Activated CD8-positive, alpha-beta memory T cell treated with anti-CD3 and anti-CD28 coated beads for 36 hours (primary cell): Measurements from ENCODE around the gene MYO1C. TPM values are rescaled to one million over a fixed set of nuclear protein-coding genes. Genes with fewer than 3 reads are reported as not detected.
"Not testable (repeated sequence)": the region's sequence is repeated elsewhere in the genome, so short reads cannot be mapped to it uniquely, and the experiment has no call there.

Experiments used
- CTCF ChIA-PET: fragments of 350-600 bp; sonication (Branson Sonifier 250); formaldehyde crosslinking; loops from one replicate; lab custom pipeline; 2021; ENCODE audit warnings: antibody characterized with exemption; lab: Charles Lee
- POLR2A ChIA-PET: fragments of 350-600 bp; sonication (Branson Sonifier 250); formaldehyde crosslinking; loops from one replicate; lab custom pipeline; 2021; ENCODE audit warnings: antibody characterized with exemption; lab: Charles Lee
- total RNA-seq, 2 experiments: library from RNA; stranded (reverse); gene quantifications; one replicate each; pipeline ENCODE4 v1.2.3, GENCODE V29; 2021

The MYO1C gene
- total RNA-seq, 2 experiments from 2014 or later = 30.4 to 31.4 TPM

DNA sequence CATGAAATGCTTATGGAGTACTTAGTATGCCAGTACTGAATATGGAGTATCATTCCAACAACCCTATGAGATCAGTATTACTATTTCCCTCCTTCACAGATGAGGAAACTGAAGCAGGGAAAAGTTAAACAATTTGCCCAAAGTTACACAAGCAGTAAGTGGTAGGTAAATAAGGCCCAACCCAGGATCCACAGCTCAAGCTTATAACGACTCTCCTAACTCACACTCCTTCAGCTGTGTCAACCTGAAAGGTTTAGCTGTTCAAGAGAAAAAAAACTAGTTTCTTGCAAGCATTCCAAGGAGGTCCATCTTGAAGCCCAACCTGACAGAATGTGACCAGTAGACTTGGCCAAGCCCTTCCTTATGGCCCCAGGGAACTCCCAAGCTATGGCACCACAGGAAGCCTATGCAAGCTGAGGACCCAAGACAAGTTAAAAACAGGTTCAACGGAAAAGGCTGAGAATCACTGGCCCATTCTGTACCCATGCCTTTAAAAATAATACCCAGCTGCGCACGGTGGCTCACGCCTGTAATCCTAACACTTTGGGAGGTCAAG, 43.0 kb downstream of the MYO1C start:
- POLR2A ChIA-PET = no interaction called here

DNA sequence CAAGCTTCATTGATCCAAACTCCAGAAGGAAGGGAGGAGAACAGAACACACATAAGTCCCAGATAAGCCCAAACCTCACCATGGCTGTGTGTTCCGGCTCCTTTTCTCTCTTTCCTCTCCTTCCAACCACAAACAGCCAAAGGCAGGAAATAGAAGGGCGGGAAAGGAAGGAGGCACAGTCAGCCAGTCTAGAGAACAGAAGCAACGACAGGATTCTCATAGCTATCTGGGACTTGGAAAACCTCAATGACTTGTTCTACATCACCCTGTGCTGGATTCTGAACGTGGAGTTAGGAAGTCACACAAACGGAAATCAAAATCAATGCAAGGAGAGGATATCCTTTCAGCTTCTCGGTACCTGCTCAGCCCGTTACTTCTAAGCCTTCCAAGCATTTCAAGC, 45.4 kb downstream of the MYO1C start:
- CTCF ChIA-PET = no interaction called here
- POLR2A ChIA-PET = interaction anchor here (0.6 kb wide), 1 partner anchor 192 kb away, joined by 3 read pairs; no protein-coding TSS in a partner anchor

More for the DNA sequence above, 43.0 kb downstream of the MYO1C start:
- CTCF ChIA-PET = interaction anchor here (0.5 to 1.0 kb wide), 3 partner anchors 12 to 261 kb away, joined by 3 to 4 read pairs (median 3); no protein-coding TSS in a partner anchor

DNA sequence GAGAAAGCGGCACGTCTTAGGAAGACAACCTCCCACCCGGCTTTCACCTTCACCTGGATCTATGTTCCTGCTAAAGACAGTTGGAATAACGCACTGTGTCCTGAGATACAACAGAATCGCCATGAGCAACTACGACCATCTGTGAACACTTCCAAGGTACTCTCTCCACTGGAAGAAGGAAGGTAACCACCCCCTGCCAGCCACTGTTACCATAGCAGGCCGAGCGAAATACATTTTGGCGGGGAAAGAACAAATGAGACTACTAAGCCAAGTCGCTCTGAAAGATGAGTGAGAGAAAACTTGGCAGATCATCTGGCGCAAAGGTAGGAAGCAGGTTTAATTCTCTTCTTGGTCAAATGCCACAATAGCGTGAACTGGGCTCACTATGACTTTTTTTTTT, 46.3 kb downstream of the MYO1C start:
- ChIA-PET CTCF (interaction anchor here (0.6 to 1.2 kb wide), 2 partner anchors 12 to 260 kb away, joined by 3 read pairs; no protein-coding TSS in a partner anchor), POLR2A (interaction anchor here (0.6 kb wide), 1 partner anchor 193 kb away, joined by 3 read pairs; no protein-coding TSS in a partner anchor)

DNA sequence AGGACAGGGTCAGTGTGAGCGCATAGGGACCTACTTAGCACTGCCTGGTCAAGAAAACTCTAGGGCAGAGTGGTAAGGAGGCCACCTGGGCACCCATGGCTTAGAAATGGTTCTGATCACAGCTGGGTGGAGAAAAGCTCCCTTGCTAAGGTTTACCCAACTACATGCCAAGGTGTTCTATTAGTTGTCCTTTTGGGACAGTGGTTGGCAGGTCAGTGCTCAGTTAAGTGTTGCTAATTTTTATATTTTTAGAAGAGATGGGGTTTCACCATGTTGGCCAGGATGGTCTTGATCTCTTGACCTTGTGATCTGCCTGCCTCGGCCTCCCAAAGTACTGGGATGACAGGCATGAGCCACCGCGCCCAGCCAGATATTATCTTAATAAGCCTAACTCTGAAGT, 46.8 kb downstream of the MYO1C start:
- POLR2A ChIA-PET = not testable (repeated sequence)
- CTCF ChIA-PET = interaction anchor here (0.8 to 1.2 kb wide), 2 partner anchors 12 to 176 kb away, joined by 3 read pairs; no protein-coding TSS in a partner anchor

DNA sequence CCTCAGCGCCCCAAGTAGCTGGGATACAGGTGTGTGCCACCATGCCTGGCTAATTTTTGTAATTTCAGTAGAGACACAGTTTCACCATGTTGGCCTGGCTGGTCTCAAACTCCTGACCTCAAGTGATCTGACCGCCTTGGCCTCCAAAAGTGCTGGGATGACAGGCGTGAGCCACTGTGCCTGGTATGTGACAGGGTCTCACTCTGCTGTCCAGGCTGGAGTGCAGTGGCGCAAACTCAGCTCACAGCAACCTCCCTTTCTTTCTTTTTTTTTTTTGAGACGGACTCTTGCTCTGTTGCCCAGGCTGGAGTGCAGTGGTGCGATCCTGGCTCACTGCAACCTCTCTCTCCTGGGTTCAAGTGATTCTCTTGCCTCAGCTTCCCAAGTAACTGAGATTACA, 49.8 kb downstream of the MYO1C start:
- POLR2A ChIA-PET = interaction anchor here (0.6 kb wide), 1 partner anchor 188 kb away, joined by 8 read pairs; no protein-coding TSS in a partner anchor
- CTCF ChIA-PET = not testable (repeated sequence)

DNA sequence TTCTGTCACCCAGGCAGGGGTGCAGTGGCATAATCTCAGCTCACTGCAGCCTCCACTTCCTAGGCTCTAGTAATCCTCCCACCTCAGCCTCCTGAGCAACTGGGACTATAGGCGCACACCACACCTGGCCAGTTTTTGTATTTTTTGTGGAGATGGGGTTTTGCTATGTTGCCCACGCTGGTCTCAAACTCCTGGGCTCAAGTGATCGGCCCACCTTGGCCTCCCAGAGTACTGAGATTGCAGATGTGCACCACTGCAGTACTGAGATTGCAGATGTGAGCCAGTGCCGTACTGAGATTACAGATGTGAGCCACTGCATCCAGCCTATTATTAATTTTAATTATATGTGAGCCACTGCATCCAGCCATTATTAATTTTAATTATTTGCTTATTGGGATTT, 50.3 kb downstream of the MYO1C start:
- ChIA-PET POLR2A (interaction anchor here (0.6 kb wide), 1 partner anchor 24 kb away, joined by 6 read pairs; no protein-coding TSS in a partner anchor), CTCF (no interaction called here)

DNA sequence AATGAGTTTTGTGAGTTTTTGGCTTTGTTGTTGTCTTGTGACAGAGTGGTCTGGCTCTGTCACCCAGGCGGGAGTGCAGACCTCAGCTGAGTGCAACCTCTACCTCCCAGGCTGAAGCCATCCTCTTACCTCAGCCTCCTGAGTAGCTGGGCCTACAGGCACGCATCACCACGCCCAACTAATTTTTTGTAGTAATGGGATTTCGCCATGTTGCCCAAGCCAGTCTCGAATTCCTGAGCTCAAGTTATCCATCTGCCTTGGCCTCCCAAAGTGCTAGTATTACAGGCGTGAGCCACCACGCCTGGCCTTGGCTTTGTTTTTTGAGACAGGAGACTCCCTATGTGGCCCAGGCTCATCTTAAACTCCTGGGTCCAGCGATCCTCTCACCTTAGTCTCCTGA, 51.6 kb downstream of the MYO1C start:
- POLR2A ChIA-PET = no interaction called here
- CTCF ChIA-PET = no interaction called here

DNA sequence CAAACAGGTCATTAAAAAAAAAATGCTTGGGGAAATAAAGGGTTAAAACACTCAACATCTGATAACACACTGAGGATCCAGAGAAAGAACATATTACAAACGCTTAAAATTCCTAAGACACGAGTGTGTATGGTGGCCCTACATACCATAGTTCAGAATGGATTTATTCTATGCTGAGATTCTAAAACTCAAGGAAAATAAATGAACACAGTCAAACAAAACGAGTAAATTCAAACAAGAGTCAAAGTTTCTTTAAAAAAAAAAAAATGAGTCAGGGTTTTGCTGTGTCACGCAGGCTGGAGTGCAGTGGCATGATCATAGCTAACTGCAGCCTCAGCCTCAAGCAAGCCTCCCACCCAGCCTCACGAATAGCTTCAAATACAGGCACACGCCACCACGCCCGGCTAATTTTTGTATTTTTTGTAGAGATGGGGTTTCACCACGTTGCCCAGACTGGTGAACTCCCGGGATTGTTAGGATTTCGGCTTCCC, 53.8 kb downstream of the MYO1C start:
- POLR2A ChIA-PET = interaction anchor here (0.5 kb wide), 1 partner anchor 87 kb away, joined by 4 read pairs; no protein-coding TSS in a partner anchor

DNA sequence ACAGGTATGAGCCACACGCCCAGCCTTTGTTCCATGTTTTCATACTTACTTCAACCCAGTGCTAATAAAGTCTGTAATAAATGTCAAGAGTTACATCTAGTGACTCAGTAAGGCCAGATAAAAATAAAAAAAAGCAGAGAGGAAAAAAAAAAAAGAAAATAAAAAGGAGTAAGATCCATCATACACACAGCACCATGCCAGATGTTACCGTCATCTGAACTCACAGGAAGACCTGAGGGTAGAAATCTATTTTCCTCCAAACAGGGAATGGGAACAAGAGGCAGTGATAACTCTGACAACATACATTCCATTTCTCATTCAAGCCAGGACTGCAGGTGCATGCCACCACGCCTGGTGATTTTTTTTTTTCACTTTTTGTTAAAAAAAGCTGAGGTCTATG, 57.2 kb downstream of the MYO1C start:
- ChIA-PET CTCF (interaction anchor here (0.7 kb wide), 1 partner anchor 167 kb away, joined by 5 read pairs; no protein-coding TSS in a partner anchor), POLR2A (no interaction called here)

More for the DNA sequence above, 53.8 kb downstream of the MYO1C start:
- CTCF ChIA-PET = no interaction called here

DNA sequence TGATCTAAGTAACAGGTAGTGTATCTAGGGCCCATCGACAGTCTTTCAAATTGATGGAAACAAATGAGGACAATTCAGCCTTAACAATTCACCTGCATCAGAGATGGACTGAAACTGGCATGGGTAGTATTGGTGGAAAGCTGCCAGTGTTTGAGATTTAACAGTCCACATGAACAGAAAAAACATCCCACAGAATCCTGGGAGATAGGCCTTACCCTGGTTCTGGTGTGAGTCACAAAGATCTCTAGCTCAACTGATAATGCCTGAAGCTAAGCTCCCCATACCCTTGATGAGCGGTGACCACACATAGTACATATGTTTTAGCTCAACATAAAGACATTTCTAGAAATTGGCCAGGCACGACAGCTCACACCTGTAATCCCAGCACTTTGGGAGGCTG, 58.3 kb downstream of the MYO1C start:
- POLR2A ChIA-PET = interaction anchor here (0.6 to 0.7 kb wide), 2 partner anchors 48 to 486 kb away, joined by 7 to 9 read pairs; no protein-coding TSS in a partner anchor

DNA sequence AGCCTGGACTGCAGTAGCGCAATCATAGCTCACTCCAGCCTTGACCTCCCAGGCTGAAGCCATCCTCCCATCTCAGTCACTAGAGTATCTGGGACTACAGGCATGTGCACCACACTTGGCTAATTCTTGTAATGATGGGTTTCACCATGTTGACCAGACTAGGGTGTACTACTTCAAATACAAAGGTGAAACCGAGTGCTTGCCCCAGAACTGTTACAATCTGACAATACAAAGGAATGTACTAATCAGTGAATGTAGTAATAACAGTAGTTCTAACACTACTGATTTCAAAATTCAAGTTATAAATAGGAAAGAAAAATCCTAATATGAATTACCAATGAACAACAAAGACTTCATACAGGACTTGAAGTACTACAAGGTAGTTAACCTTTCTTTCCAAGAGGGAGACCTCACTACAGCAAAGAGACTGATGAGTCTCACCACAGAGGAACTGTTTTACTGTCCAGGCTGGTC, 60.8 kb downstream of the MYO1C start:
- POLR2A ChIA-PET = no interaction called here
- CTCF ChIA-PET = interaction anchor here (0.9 kb wide), 1 partner anchor 70 kb away, joined by 4 read pairs; no protein-coding TSS in a partner anchor

More for the DNA sequence above, 58.3 kb downstream of the MYO1C start:
- CTCF ChIA-PET = interaction anchor here (0.7 kb wide), 1 partner anchor 86 kb away, joined by 3 read pairs; no protein-coding TSS in a partner anchor

DNA sequence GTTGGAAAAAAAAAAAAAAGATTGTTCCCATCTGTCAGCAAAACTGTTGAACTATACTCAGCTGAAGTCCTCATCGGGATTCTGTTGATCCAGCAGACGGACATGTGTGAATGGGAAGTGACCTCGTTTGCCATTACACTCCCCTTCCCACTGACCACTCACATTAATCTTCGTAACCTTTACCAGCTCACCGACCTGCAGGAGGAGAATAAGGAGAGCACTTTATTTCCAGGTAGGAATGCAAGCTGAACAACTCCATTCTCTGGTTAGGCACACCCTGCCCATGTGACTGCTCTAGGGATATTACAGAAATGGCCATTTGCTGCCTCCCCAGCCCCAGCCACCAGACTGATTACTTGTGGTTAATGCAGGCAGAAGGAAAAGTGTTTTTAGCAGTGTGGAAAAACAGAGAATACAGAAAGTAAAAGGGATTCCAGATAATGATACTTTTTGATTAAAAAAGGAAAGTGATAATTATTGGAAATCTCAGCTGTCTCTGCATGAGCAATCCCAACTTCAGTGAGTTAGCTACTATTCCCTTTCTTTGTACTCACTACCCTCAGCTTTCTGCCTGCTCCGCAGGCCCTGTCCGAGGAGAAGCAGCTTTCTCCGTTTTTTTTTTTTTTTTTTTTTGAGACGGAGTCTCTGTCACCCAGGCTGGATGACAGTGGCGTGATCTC, 68.9 kb downstream of the MYO1C start:
- ChIA-PET POLR2A (no interaction called here), CTCF (no interaction called here)

DNA sequence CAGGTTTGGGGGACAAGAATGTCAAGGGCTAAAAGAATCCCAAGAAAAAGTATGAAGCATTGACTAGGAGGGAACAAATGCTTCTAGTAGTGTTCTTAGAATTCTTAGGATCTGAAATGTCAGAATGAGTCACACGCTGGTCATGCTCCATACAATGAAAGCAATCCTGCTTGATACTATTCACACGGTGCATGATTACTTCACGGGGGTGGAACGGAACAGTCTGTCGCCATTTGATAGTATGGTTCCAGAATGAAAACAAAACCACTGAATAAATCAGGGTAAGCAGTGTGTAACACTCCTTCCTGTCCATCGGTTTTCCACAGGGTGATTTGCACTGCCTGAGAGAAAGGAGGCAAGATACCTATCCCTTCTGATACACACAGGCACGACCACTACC, 69.6 kb downstream of the MYO1C start:
- ChIA-PET POLR2A (no interaction called here), CTCF (no interaction called here)

DNA sequence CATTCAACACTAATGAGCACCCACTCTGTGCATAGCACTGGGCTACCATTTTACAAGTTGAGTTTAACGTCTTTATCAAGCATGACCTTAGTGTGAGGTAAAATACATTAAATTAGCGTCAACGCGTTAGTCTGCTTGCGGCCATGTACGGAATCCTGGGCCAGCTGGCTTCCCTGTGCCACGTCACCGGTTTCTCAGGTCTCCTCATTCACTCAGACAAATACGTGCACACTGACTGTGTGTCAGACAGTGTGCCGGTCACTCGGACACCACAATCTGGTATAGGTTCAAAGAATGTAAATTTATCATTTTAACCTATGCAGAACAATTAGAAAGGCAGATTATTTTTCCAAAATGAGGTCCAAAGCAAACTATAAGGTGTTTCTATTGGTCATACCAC, 71.0 kb downstream of the MYO1C start:
- CTCF ChIA-PET = no interaction called here

DNA sequence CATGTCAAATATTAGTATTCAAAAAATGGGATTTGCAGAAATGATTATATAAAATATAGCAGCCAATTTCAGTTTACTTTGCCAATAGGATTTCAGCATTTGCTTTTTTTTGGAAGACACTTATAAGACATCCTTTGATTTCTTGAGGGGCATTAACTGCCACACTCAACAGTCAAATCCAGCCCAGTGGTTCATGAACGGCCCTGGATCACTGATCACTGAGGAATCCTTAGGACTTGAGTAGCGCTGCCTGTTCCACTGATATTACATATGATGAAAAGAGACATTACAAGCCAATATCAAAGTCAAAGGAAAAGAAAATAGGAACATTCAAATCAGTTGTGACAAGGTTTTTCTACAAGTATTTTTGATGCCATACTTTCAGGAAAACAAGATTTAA, 71.5 kb downstream of the MYO1C start:
- CTCF ChIA-PET = no interaction called here
- POLR2A ChIA-PET = no interaction called here

More for the DNA sequence above, 71.0 kb downstream of the MYO1C start:
- POLR2A ChIA-PET = no interaction called here

DNA sequence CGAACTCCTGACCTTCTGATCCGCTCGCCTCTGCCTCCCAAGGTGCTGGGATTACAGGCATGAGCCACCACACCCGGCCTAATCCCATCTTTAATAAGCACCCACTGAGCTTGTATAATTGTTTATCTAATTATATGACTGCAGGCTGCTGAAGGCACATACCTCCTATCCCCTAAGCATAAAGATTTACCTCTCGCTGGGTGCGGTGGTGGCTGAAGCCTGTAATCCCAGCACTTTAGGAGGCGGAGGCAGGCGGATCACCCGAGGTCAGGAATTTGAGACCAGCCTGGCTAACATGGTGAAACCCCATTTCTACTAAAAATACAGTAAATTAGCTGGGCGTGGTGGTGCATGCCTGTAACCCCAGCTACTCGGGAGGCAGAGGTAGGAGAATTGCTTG, 72.3 kb downstream of the MYO1C start:
- POLR2A ChIA-PET = no interaction called here
- CTCF ChIA-PET = no interaction called here

DNA sequence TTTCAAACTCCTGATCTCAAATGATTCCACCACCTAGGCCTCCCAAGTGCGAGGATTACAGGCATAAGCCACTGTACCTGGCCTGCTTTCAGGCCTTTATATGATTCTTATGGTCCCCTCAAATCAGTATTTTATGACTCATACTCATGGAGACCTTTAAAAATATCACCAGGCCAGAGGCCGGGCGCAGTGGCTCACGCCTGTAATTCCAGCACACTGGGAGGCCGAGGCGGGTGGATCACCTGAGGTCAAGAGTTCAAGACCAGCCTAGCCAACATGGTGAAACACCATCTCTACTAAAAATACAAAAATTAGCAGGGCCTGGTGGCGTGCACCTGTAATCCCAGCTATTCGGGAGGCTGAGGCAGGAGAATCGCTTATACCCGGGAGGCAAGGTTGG, 74.0 kb downstream of the MYO1C start:
- CTCF ChIA-PET = interaction anchor here (0.6 to 1.4 kb wide), 2 partner anchors 12 to 53 kb away, joined by 3 read pairs; no protein-coding TSS in a partner anchor
- POLR2A ChIA-PET = not testable (repeated sequence)

DNA sequence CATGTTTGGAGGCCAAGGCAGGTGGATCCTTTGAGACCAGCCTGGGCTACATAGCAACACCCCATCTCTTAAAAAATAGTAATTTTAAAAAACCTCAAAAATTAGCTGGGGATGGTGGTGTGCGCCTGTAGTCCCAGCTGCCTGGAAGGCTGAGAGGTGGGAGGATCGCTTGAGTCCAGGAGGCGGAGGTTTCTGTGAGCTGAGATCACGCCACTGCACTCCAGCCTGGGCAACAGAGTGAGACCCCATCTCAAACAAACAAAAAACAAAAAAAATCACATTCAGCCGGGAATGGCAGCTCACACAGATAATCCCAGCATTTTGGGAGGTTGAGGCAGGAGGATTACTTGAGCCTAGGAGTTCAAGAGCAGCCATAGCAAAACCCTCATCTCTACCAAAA, 76.1 kb downstream of the MYO1C start:
- CTCF ChIA-PET = interaction anchor here (0.7 to 1.4 kb wide), 2 partner anchors 28 to 51 kb away, joined by 3 to 5 read pairs; no protein-coding TSS in a partner anchor

DNA sequence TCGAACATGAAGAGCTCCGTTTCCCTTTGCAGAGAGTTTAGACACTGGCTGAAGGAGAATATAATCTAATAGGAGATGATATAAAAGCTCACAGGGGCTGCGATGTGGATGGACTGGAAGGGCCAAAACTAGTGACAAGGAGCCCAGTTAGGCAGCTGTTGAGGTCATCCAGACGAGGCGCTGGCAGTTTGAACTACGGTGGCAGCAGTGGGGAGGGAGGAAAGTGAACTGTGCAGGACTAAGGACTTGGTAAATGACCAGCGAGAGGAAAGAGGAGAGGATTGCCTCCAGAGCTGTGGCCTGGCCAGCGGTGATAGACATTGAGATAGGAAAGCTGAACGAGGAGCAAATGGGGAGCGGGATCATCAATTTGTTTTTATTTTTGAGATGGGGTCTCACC, 77.9 kb downstream of the MYO1C start:
- ChIA-PET CTCF (interaction anchor here (0.9 kb wide), 1 partner anchor 49 kb away, joined by 3 read pairs; no protein-coding TSS in a partner anchor), POLR2A (no interaction called here)

More for the DNA sequence above, 76.1 kb downstream of the MYO1C start:
- POLR2A ChIA-PET = no interaction called here
